C4-2B (cell line): ENCODE measurements around the gene UNKL.

Source experiments
- ZFX ChIP-seq: fragments of 450-650 bp; IDR thresholded peaks from 2 replicates; pipeline ENCODE4 v1.6.1; 2017
- TF ChIP-seq, protein P1 (sequence below): fragments of 450-650 bp; conservative IDR thresholded peaks from 2 replicates; pipeline ENCODE4 v1.5.1; 2017; ENCODE audit warnings: mild to moderate bottlenecking

DNA sequence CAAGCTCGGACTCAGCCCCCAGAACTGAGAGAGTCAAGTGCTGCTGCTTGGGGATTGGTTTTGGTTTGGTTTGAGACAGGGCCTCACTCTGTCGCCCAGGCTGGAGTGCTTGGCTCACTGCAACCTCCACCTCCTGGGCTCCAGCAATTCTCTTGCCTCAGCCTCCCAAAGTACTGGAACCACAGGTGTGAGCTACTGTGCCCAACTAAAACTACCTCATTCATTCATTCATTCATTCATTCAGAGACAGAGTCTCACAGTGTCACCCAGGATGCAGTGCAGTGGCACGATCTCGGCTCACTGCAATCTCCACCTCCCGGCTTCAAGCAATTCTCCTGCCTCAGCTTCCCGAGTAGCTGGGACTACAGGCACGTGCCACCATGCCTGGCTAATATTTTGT lies 24.7 kb downstream of the UNKL start:
- TF ChIP-seq, protein P1, sequence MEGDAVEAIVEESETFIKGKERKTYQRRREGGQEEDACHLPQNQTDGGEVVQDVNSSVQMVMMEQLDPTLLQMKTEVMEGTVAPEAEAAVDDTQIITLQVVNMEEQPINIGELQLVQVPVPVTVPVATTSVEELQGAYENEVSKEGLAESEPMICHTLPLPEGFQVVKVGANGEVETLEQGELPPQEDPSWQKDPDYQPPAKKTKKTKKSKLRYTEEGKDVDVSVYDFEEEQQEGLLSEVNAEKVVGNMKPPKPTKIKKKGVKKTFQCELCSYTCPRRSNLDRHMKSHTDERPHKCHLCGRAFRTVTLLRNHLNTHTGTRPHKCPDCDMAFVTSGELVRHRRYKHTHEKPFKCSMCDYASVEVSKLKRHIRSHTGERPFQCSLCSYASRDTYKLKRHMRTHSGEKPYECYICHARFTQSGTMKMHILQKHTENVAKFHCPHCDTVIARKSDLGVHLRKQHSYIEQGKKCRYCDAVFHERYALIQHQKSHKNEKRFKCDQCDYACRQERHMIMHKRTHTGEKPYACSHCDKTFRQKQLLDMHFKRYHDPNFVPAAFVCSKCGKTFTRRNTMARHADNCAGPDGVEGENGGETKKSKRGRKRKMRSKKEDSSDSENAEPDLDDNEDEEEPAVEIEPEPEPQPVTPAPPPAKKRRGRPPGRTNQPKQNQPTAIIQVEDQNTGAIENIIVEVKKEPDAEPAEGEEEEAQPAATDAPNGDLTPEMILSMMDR: no peak
- no peak for TF ChIP-seq ZFX
